K562 (cell line): ENCODE results near the gene TAF5. TPM values are rescaled to one million over a fixed set of nuclear protein-coding genes. Genes with fewer than 3 reads are reported as not detected.

Experiments used
- CREM ChIP-seq: IDR thresholded peaks from 2 replicates; pipeline ENCODE4 v1.6.1; 2014; ENCODE audit warnings: antibody characterized with exemption, low read depth
- IRF2 ChIP-seq: sonication (generic); formaldehyde crosslinking; IDR thresholded peaks from 2 replicates; pipeline ENCODE4 v1.8.1; 2022; ENCODE audit warnings: mild to moderate bottlenecking, missing genetic modification reagents
- MGA ChIP-seq: fragments of 450-650 bp; IDR thresholded peaks from 2 replicates; pipeline ENCODE4 v1.6.1; 2016; ENCODE audit warnings: mild to moderate bottlenecking, moderate library complexity
- NFIX ChIP-seq: fragments of 250-450 bp; sonication (Bioruptor Pico); IDR thresholded peaks from 2 replicates; pipeline ENCODE4 v1.4.0; 2020; ENCODE audit warnings: low read depth, mild to moderate bottlenecking, moderate library complexity
- PKNOX1 ChIP-seq: fragments of 450-650 bp; IDR thresholded peaks from 2 replicates; pipeline ENCODE4 v1.6.1; 2016
- SAP30 ChIP-seq: fragments of 200-600 bp; sonication (generic); IDR thresholded peaks from 2 replicates; pipeline ENCODE4 v1.6.1; 2012; ENCODE audit warnings: borderline replicate concordance, low read depth, mild to moderate bottlenecking, moderate library complexity, low read length, control low read depth, inconsistent platforms; ENCODE audit not compliant: insufficient read depth, poor library complexity, severe bottlenecking
- TCF7 ChIP-seq: sonication (generic); IDR thresholded peaks from 2 replicates; pipeline ENCODE4 v1.6.1; 2016; ENCODE audit warnings: antibody characterized with exemption, borderline replicate concordance
- ZNF354B ChIP-seq: fragments of 250-450 bp; sonication (Bioruptor Pico); IDR thresholded peaks from 2 replicates; pipeline ENCODE4 v1.4.0; 2020
- polyA plus RNA-seq, 8 experiments: library from polyadenylated mRNA; depleted of rRNA in 4 of 8; stranded (reverse) in 5 of 8; unstranded in 3 of 8; fragments of >200 nt; fragmentation: Nextera tagmentation in 2 of 8; fragmentation: Illumina TruSeq in 1 of 8; extraction: Ambion mirVana in 2 of 8; extraction: Trizol in 1 of 8; gene quantifications; 2 replicates each; pipeline versions ENCODE4 v1.2.1 to v1.2.3, GENCODE V29; 2011 to 2014; ENCODE audit warnings: inconsistent platforms in 1 of 8, missing spikeins in 1 of 8
- total RNA-seq, 7 experiments: library from RNA; depleted of rRNA in 6 of 7; stranded (reverse); fragments of >200 nt in 6 of 7; fragmentation: Illumina TruSeq in 2 of 7; extraction: Trizol in 2 of 7; gene quantifications; 2 replicates each; pipeline versions ENCODE4 v1.2.1 to v1.2.3, GENCODE V29; 2011 to 2021; ENCODE audit warnings: low replicate concordance in 1 of 7
- TF ChIP-seq, protein P1 (sequence below): fragments of 250-450 bp; sonication (Bioruptor Pico); IDR thresholded peaks from 2 replicates; pipeline ENCODE4 v1.5.0; 2021

TAF5 gene
- total and polyA plus RNA-seq, 9 of the 15 experiments (the other 6 are each of a cell fraction or from before 2014, with no cell fraction given) = 4.2 to 11.9 (median 9.3) TPM

DNA sequence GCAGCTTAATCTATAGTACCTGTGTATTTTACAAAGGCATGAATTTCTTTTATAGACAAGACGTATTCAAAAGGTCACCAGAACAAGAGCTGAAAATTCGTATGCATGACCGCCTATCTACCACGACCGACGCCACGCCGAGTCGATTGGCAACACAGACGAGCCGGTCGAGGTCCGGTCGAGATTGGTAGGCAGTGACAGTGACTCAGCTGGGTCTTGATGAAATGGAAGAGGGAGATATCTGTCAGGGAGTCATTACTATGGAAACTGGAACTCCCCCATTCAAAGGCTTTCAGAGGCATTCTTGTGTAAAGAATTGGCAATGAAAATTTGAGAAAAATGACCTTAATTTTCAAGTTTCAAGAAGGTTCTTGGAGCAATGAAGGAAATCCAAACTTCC is 26.4 kb downstream of the TAF5 start (continued):
- no peak for TF ChIP-seq NFIX (CRISPR knock-in tag)
- 0 out of 2 replicates have a peak, but pooled peaks have one; percentile 19 for TF ChIP-seq MGA
- peak; percentile 93 for TF ChIP-seq PKNOX1
- TF ChIP-seq SAP30 = peak; percentile 35
- no peak for TF ChIP-seq IRF2 (CRISPR knock-in tag)
- TF ChIP-seq, protein P1, sequence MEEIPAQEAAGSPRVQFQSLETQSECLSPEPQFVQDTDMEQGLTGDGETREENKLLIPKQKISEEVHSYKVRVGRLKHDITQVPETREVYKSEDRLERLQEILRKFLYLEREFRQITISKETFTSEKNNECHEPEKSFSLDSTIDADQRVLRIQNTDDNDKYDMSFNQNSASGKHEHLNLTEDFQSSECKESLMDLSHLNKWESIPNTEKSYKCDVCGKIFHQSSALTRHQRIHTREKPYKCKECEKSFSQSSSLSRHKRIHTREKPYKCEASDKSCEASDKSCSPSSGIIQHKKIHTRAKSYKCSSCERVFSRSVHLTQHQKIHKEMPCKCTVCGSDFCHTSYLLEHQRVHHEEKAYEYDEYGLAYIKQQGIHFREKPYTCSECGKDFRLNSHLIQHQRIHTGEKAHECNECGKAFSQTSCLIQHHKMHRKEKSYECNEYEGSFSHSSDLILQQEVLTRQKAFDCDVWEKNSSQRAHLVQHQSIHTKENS (CRISPR knock-in tag) = no peak
- TF ChIP-seq CREM = peak; percentile 52
- no peak for TF ChIP-seq TCF7
- no peak for TF ChIP-seq ZNF354B
- TF ChIP-seq, all 486 proteins: peak for 37
